NCI-H748 treated with DMSO at 0.1 percent for 48 hours (cell line): ENCODE results near the gene GCC2.
"Not testable (repeated sequence)": the region's sequence is repeated elsewhere in the genome, so short reads cannot be mapped to it uniquely, and the experiment has no call there.

Experiments used
- DNase-seq: peaks from one replicate; lab custom pipeline; 2025; lab: John Stamatoyannopoulos, UW

GCC2 gene

GRCh38 chr2:108448678-108449409, at the start of gene GCC2:
TSS of gene GCC2 (plus strand) at chr2:108449206. CDS start at chr2:108449275, 69 bp downstream.
- peak; percentile 83 for DNase-seq

GRCh38 chr2:108399479-108399878, 49.5 kb upstream of the GCC2 start:
- DNase-seq = no peak

GRCh38 chr2:108401800-108402199, 47.2 kb upstream of the GCC2 start:
- DNase-seq = no peak

- no peak for DNase-seq
Observed at GRCh38 chr2:108403494-108403893, 45.5 kb upstream of the GCC2 start.

GRCh38 chr2:108404784-108405397, 44.1 kb upstream of the GCC2 start:
- DNase-seq = peak; percentile 20

GRCh38 chr2:108407864-108408729, 40.9 kb upstream of the GCC2 start:
- no peak for DNase-seq

- DNase-seq = no peak
Observed at GRCh38 chr2:108409768-108410167, 39.2 kb upstream of the GCC2 start.

GRCh38 chr2:108412995-108413710, 35.9 kb upstream of the GCC2 start:
- DNase-seq = no peak

GRCh38 chr2:108413711-108414095, 35.3 kb upstream of the GCC2 start:
- DNase-seq = no peak

GRCh38 chr2:108414256-108414876, 34.6 kb upstream of the GCC2 start:
- no peak for DNase-seq

GRCh38 chr2:108414945-108415344, 34.1 kb upstream of the GCC2 start:
- no peak for DNase-seq

GRCh38 chr2:108417254-108417653, 31.8 kb upstream of the GCC2 start:
- no peak for DNase-seq

- DNase-seq = no peak
Observed at GRCh38 chr2:108418416-108418815, 30.6 kb upstream of the GCC2 start.

- no peak for DNase-seq
Observed at GRCh38 chr2:108423067-108423466, 25.9 kb upstream of the GCC2 start.

- DNase-seq = no peak
Observed at GRCh38 chr2:108423502-108424251, 25.3 kb upstream of the GCC2 start.

- no peak for DNase-seq
Observed at GRCh38 chr2:108428286-108429009, 20.6 kb upstream of the GCC2 start.

- not testable (repeated sequence) for DNase-seq
Observed at GRCh38 chr2:108435578-108435977, 13.4 kb upstream of the GCC2 start.

GRCh38 chr2:108436976-108437375, 12.0 kb upstream of the GCC2 start:
- DNase-seq = no peak

GRCh38 chr2:108441712-108442111, 7.3 kb upstream of the GCC2 start:
- DNase-seq = no peak
